CD4-positive, alpha-beta T cell treated with Interleukin-12 subunit alpha and Interleukin-12 subunit beta, for 1 hour (primary cell): Measurements from ENCODE around the gene RNASEH2B.

Experiments
- DNase-seq: peaks from one replicate; pipeline ENCODE4 v3.0.0-alpha.2; 2020

The RNASEH2B gene

GRCh38 chr13:50908371-50908770, 1.2 kb upstream of the RNASEH2B start:
- no peak for DNase-seq

GRCh38 chr13:50910485-50910805, 854 bp downstream of the RNASEH2B start:
- DNase-seq = no peak

- no peak for DNase-seq
Measured at GRCh38 chr13:50911081-50911631, 1.6 kb downstream of the RNASEH2B start.

- peak; percentile 92 for DNase-seq
Measured at GRCh38 chr13:50911937-50912795, 2.6 kb downstream of the RNASEH2B start.

- DNase-seq = no peak
Measured at GRCh38 chr13:50912851-50913250, 3.3 kb downstream of the RNASEH2B start.

GRCh38 chr13:50914176-50914700, 4.6 kb downstream of the RNASEH2B start:
- DNase-seq = no peak

GRCh38 chr13:50914848-50915247, 5.3 kb downstream of the RNASEH2B start:
- DNase-seq = peak; percentile 32

- DNase-seq = no peak
Measured at GRCh38 chr13:50915565-50915964, 6.0 kb downstream of the RNASEH2B start.

GRCh38 chr13:50916701-50917184, 7.2 kb downstream of the RNASEH2B start:
- no peak for DNase-seq

GRCh38 chr13:50917572-50917971, 8.0 kb downstream of the RNASEH2B start:
- DNase-seq = no peak

- no peak for DNase-seq
Measured at GRCh38 chr13:50918567-50918966, 9.0 kb downstream of the RNASEH2B start.

- no peak for DNase-seq
Measured at GRCh38 chr13:50919277-50919676, 9.7 kb downstream of the RNASEH2B start.

GRCh38 chr13:50921706-50922105, 12.1 kb downstream of the RNASEH2B start:
- DNase-seq = no peak

GRCh38 chr13:50923272-50923671, 13.7 kb downstream of the RNASEH2B start:
- no peak for DNase-seq

GRCh38 chr13:50924025-50924424, 14.4 kb downstream of the RNASEH2B start:
- no peak for DNase-seq

GRCh38 chr13:50927701-50928100, 18.1 kb downstream of the RNASEH2B start:
- no peak for DNase-seq

- DNase-seq = no peak
Measured at GRCh38 chr13:50928102-50928501, 18.5 kb downstream of the RNASEH2B start.

GRCh38 chr13:50928659-50929462, 19.3 kb downstream of the RNASEH2B start:
- no peak for DNase-seq

GRCh38 chr13:50932091-50932490, 22.5 kb downstream of the RNASEH2B start:
- DNase-seq = no peak

GRCh38 chr13:50934735-50935435, 25.3 kb downstream of the RNASEH2B start:
- no peak for DNase-seq

GRCh38 chr13:50936679-50937078, 27.1 kb downstream of the RNASEH2B start:
- no peak for DNase-seq

GRCh38 chr13:50940509-50940908, 30.9 kb downstream of the RNASEH2B start:
- DNase-seq = no peak

GRCh38 chr13:50941146-50941545, 31.6 kb downstream of the RNASEH2B start:
- no peak for DNase-seq
